Prostate gland (tissue), 2 donors: Measurements from ENCODE around the gene RS1. TPM values are rescaled to one million over a fixed set of nuclear protein-coding genes. Genes with fewer than 3 reads are reported as not detected.

Experiments used
- DNase-seq: peaks from one replicate; pipeline ENCODE4 v3.0.0-alpha.2; 2019; ENCODE audit warnings: low spot score
- H3K27ac ChIP-seq, 2 donors: fragments of 200-600 bp; sonication (generic); 2 replicates each; pipeline ENCODE4 v1.5.1; 2017 to 2019
- H3K27me3 ChIP-seq: fragments of 200-600 bp; sonication (generic); replicated peaks from 2 replicates; pipeline ENCODE4 v1.5.1; 2019; ENCODE audit not compliant: insufficient read depth
- H3K36me3 ChIP-seq, 2 donors: fragments of 200-600 bp; sonication (generic); 1 replicate in 1 of 2; 2 replicates in 1 of 2; pipeline versions ENCODE4 v1.5.1 to v1.8.1; 2017 to 2019
- H3K4me1 ChIP-seq: fragments of 200-600 bp; sonication (generic); replicated peaks from 2 replicates; pipeline ENCODE4 v1.5.1; 2019
- H3K4me3 ChIP-seq, 2 donors: fragments of 200-600 bp; sonication (generic); 2 replicates each; pipeline ENCODE4 v1.5.1; 2017 to 2019
- H3K9me3 ChIP-seq: fragments of 200-600 bp; sonication (generic); 2 replicates; pipeline ENCODE4 v1.5.1; 2017
- CTCF ChIP-seq, 4 experiments: fragments of 200-600 bp in 2 of 4; fragments of 450-650 bp in 2 of 4; sonication (generic) in 2 of 4; IDR thresholded peaks; 1 replicate in 3 of 4; 2 replicates in 1 of 4; pipeline ENCODE4 v1.5.1; 2016 to 2019; ENCODE audit warnings: antibody characterized with exemption in 4 of 4, mild to moderate bottlenecking in 2 of 4, moderate library complexity in 2 of 4
- POLR2A ChIP-seq: fragments of 450-650 bp; IDR thresholded peaks from one replicate; pipeline ENCODE4 v1.6.1; 2016; ENCODE audit warnings: antibody characterized with exemption, mild to moderate bottlenecking
- POLR2AphosphoS5 ChIP-seq: sonication (generic); formaldehyde crosslinking; IDR thresholded peaks from one replicate; pipeline ENCODE4 v1.6.1; 2017; ENCODE audit warnings: antibody characterized with exemption
- WGBS: methylation state at CpG from one replicate; pipeline ENCODE4 v1.1.5; 2018; 5-methylcytosine and 5-hydroxymethylcytosine counted together
- intact Hi-C: fragments of 100-400 bp; cut with DNase I; formaldehyde crosslinking; loops from one replicate; pipeline ENCODE4 v1.14.2; 2022
- total RNA-seq, 2 donors: library from RNA; depleted of rRNA; stranded (reverse); fragments of >200 nt; gene quantifications; one replicate each; pipeline ENCODE4 v1.1.0, GENCODE V29; 2016

RS1 gene
- total RNA-seq, 2 donors from 2014 or later: not detected

GRCh38 chrX:18654875-18655836 lies 16.8 kb downstream of the RS1 start:
- DNase-seq: peak; percentile 51
- H3K36me3 ChIP-seq: no peaks in the 10 kb centered on the region
- H3K4me3 ChIP-seq: no peak overlapping the region
- intact Hi-C loops: no loop called here
- H3K9me3 ChIP-seq: no peaks in the 10 kb centered on the region
- WGBS: 29% methylated on average over 5 of the region's 5 CpGs
- H3K4me1 ChIP-seq: no peaks in the 10 kb centered on the region
- TF ChIP-seq CTCF (IDR thresholded peaks at IDR 0.05) (peak in 1 of 4 experiments; percentile 10), POLR2A (no peak), POLR2AphosphoS5 (peak; percentile 63)
- no peaks in the 10 kb centered on the region for H3K27me3 ChIP-seq
- peak overlapping the region; percentile 51 to 67 for H3K27ac ChIP-seq

GRCh38 chrX:18652636-18653035 lies 19.3 kb downstream of the RS1 start:
- Histone ChIP-seq H3K4me3 (no peak overlapping the region), H3K4me1 (no peaks in the 10 kb centered on the region), H3K27ac (no peak overlapping the region), H3K9me3 (no peaks in the 10 kb centered on the region), H3K36me3 (no peaks in the 10 kb centered on the region), H3K27me3 (no peaks in the 10 kb centered on the region)
- intact Hi-C loops: no loop called here
- no peak for DNase-seq
- TF ChIP-seq POLR2AphosphoS5 (no peak), POLR2A (no peak), CTCF (IDR thresholded peaks at IDR 0.05) (no peak)

- H3K4me1 ChIP-seq: no peaks in the 10 kb centered on the region
- H3K27me3 ChIP-seq: no peaks in the 10 kb centered on the region
- no peak overlapping the region for H3K27ac ChIP-seq
- intact Hi-C loops: no loop called here
- DNase-seq: no peak
- H3K4me3 ChIP-seq: no peak overlapping the region
- no peaks in the 10 kb centered on the region for H3K36me3 ChIP-seq
- no peak for TF ChIP-seq CTCF (IDR thresholded peaks at IDR 0.05)
- no peak for TF ChIP-seq POLR2AphosphoS5
- no peak for TF ChIP-seq POLR2A
- no peaks in the 10 kb centered on the region for H3K9me3 ChIP-seq
- 97% methylated on average over 4 of the region's 6 CpGs for WGBS
These were observed 21.2 kb downstream of the RS1 start for GRCh38 chrX:18650662-18651061.

GRCh38 chrX:18649498-18649951 lies 22.4 kb downstream of the RS1 start:
- no peak overlapping the region for H3K27ac ChIP-seq
- no peaks in the 10 kb centered on the region for H3K36me3 ChIP-seq
- WGBS: 73% methylated on average over 2 of the region's 9 CpGs
- no peaks in the 10 kb centered on the region for H3K4me1 ChIP-seq
- no peak overlapping the region for H3K4me3 ChIP-seq
- no peaks in the 10 kb centered on the region for H3K27me3 ChIP-seq
- H3K9me3 ChIP-seq: no peaks in the 10 kb centered on the region
- intact Hi-C loops: no loop called here
- TF ChIP-seq POLR2AphosphoS5 (no peak), CTCF (IDR thresholded peaks at IDR 0.05) (no peak), POLR2A (no peak)
- no peak for DNase-seq

- intact Hi-C loops: no loop called here
- WGBS: 80% methylated on average over 4 of the region's 4 CpGs
- H3K27ac ChIP-seq: no peak overlapping the region
These were observed 24.3 kb downstream of the RS1 start for GRCh38 chrX:18647621-18648020.

More at GRCh38 chrX:18647621-18648020, 24.3 kb downstream of the RS1 start:
- H3K4me3 ChIP-seq: no peak overlapping the region
- TF ChIP-seq POLR2AphosphoS5 (no peak), CTCF (IDR thresholded peaks at IDR 0.05) (no peak), POLR2A (no peak)
- no peak for DNase-seq
- no peaks in the 10 kb centered on the region for H3K27me3 ChIP-seq
- no peaks in the 10 kb centered on the region for H3K36me3 ChIP-seq
- no peaks in the 10 kb centered on the region for H3K9me3 ChIP-seq
- no peaks in the 10 kb centered on the region for H3K4me1 ChIP-seq
